Measurements from ENCODE around the gene ABCB9.

Gene ABCB9

DNA sequence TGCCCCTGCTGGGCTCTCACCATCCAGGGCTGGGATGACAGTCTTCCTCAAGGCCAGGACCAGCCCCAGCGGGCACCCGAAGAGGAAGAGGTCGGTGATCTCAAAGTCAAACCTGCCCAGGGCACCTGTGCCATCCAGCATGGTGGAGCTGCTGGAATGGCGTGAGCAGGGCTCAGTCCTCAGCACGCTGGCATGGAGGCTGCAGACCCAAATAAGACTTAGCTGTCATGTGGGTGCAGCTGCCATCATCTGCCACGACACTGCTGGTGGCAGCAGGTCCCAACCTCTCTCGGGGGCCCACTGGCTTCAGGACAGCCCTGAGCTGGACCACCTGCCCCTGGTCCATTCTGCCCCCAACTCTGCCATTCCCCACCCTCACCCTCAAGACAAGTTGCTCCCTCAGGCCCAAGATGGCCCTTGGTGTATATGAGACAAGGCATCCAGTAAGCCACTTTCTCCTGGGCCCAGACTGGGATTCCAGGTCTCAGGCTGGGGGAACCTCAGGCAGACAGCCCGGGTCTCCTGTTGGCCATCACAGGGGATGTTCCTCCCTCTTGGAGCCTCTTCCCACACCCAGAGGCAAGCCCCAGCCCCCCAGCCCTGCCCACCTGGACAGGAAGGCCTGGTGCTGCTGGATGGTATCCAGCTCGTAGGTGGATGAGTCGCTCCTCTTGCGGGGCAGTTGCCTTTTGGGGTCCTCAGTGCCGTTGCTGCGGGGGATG is 28.7 kb upstream of the ABCB9 start:
- DNase-seq: no peak

DNA sequence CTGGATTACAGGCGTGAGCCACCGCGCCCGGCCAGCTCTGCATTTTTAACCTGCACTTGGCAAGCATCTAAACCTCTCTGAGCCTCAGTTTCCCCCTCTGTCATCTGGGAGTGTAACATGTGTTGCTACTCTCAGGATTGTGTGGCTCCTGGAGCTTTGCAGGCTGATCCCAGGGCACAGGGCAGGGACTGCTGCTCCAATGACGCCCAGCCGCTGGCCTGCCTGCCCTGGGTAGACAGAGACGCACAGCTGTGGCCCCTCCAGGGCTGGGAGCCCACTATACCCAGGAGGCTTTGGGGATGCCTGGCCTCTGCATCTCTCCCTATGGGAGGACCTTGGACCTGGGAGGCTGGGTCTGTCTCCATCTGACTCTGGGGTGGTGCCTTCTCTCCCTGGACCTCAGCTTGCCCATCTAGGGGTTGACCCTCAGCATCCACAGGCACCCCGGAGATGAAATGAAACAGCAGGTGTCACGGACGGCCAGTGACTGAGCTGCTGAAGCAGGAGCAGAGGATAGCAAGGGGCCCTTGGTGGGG is 27.9 kb upstream of the ABCB9 start:
- DNase-seq: no peak

DNA sequence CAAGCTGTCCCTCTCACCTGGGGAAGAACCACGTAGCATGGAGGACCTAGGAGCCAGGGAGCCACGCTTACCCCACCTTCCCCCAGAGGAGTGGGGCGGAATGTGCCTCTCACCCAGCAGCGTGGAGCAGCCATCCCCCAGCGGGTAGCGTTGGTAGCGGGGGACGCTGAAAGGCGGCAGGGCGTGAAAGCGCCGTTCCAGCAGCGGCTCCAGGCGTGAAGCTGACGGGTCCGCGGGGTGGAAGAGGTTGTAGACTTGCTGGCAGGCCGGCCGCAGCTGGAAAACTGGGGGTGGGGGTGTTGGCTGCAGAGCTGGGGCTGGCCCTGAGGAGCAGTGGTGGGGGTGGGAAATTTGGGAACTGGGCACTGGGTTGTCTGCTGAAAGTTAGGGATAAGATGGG is 26.1 kb upstream of the ABCB9 start:
- no peak for DNase-seq

DNA sequence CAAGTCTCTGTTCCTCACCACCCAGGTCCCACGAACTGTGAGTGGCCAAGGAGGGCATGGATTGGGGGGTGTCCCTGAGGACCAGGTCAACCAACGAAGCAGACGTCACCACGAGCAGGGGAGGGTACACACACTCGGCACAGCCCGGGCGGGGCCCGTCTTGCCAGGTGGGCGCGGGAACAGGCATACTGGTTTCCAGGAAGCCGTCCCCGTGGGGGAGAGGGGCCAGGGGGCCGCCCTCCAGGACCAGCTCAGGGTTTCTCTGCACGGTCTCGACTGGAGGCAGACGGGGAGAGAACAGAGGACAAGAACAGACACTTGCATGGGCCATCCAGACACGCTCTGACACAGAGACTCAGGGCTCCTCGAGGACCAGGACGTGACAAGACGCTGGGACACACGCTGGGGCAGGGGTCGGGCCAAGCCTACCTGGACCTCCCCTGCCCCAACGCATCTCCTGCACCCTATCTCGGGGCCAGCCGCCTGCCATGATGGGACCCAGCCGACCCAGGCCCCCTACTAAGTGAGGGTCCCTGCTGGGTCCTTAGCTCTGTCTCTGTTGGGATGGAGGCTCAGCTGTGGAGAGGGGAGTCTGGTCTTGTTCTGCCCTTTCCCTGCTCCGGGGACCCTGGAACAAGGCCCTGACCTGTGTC is 25.5 kb upstream of the ABCB9 start:
- DNase-seq: no peak

DNA sequence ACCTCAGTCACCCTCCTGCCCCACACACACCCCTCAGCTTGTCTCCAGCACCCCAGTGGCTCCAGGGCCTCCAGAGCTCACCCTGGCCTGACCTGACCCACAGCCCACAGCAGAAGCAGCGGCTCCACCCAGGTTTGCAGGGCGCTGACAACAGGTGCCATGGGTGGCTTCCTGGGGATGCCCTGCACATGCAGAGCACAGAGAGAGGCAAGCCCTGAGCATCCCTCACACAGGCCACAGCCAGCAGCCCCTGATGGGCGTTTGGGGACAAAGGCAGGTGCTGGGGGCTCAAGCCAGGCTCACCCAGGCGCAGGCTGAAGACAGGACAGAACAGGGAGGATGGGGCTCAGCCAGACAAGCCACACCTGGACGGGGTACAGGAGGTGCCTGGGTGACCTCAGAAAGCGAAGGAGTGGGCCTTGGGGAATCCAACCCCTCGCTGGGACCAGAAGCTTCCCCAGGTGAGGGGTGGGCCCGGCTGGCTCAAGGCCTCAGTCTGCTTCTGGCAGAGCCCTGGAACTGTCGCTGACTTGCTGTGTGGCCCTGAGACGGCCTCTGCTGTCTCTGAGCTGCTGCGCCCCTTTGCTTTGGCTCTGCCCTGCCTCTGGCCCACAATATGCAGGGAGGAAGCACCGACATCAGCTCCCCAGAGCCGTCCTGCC is 24.8 kb upstream of the ABCB9 start:
- no peak for DNase-seq

DNA sequence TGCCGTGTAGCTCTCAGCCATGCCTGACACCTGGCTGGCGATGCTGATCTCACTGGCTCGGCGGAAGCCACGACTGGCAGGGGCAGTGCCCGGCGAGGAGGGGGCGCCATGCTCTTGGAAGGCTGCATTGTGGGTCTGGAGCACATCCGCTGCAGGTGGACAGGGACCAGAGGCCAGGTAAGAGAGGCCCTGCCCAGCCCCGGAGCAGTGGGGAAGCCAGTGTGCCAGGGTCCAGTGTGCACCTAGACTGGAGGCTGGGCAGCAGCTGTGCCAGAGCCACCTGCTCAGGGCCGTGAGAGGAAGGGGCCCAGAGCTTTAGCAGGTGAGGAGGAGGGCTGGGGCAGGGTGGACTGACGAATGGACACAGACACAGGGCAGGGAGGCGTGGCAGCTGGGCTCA is 24.3 kb upstream of the ABCB9 start:
- no peak for DNase-seq

DNA sequence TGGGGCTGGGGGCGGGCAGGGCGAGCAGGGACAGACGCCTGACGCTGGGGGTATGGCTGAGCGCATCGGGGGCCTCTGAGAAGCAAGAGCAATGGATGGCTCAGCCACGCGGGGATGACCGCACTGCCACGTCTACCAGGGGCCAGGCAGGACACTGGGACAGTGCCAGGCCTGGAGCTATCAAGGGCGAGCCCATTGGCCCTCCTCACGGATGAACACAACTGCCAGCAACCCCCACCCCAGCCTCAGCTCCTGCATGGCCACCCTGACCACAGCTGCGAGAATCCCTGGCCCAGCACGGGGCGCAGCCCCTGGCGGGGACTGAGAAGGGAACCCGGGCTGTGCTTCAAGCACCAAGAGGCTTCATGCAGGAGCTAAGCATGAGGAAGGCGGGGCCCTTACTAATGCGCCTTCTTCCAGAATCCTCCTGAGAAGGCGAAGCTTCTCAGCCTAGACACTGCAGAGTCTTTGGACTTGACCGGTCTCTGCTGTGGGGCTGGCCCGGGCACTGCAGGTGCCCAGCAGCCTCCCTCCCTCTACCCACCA is 23.7 kb upstream of the ABCB9 start:
- DNase-seq: no peak

DNA sequence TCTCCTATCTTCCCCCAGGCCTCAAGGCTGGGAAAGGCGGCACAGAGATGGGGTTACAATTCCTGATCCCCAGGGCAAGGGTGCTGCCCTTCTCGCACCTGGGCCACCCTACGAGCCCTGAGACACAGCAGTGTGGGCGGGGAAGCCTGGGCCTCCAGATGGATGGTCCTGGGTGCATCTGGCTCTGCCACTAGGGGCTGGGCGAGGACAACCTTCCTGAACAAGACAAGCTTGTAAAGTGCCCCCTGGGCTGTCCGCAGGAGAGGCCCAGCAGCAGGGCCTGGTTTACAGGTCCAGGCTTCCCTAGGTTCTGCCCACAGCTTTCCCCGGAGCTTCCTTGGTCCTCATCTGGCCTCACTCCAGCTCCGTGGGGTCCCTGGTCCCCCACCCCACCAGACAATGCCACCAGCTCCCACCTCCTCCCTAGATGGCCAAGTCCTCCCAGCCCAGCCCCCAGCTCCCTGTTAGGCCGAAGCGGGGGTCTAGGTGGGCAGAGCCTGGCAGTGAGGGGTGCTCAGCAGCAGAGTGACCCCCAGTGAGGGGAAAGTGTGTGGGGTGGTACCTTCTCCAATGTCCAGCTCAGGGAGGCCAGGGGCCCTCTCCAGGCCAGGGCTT is 23.1 kb upstream of the ABCB9 start:
- no peak for DNase-seq

DNA sequence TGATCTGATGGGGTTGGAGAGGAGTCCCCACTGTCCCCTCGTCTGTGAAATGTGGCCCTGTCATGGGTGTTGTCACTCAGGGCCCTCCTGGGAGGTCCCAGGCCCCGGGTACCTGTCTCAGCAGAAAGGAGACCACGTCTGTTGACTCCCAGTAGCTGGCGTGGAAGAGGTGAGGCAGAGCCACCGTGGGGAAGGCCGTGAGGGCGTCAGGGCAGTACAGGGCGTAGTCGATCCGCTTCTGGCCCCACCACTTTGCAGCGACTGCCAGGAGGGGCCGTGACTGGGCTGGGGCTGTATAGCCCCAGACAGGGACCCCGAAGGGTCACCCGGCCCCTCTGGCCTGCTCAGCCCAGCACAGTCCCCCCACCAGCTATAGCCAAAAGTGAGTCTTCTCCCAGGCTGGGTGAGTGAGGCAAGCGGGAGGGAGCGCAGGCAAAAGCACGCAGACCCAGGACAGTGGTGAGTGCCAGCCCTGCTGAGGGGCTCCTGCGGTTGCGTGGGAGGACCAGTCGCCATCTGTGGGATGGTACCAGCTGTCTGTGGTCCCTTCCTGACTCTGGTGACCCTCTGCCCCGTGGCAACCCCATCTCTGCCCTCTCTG is 22.4 kb upstream of the ABCB9 start:
- no peak for DNase-seq

DNA sequence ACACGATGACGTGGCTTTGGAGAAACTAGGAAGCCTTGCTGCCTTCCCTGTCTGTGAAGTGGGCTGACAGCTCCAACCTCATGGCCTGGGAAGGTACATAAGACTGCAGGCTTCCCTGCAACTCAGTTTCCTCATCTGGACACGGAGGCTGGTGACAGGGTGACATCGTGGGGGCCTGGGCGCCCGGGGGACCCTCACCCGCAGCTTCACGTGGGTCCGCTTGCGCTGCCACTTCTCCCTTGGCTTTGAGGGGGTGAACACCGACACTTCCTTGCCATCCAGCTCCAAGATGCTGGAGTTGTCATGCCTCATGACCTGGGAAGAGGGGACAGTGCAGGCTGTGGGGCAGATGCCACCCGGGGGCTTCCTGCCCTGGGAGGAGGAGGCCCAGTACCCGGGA is 21.8 kb upstream of the ABCB9 start:
- no peak for DNase-seq

DNA sequence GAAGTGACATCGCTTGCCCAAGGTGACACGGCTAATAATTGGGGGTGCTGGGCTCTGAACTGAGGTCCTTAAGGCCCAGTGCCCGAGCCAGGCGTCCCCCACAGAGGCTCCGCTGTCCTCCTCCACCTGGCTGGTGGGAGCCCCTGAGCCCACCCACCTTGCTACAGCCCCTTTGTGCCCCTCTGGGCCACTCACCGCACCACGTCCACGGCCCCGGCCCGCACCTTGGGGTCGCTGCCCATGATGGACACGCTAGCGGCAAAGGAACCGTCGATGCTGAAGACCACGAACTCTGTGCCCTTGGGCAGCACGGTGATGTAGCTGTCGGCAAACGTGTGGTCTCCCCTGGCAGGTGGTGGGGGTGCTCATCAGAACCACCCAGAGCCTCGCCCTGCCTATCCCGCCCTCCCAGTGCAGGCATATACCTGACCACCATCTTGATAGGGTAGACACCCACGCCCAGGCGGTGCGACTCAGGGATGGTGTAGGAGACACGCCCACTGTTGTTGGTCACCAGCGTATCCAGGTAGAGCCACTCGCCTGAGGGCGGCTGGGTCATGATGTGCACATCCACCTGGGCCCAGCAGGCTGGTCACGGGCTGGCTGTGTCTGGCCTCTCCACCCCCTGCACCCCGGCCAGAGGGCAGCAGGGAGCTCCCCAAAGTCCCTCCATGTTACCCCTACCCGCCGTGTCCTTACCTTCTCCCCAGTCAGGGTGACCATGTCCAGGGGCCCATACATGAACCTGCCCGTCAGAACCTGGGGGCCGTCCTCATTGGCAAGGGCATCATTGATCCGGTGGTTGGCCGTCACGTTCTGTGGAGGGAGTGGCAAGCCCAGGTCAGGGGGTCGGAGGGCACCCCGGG is 21.1 kb upstream of the ABCB9 start:
- DNase-seq: no peak

DNA sequence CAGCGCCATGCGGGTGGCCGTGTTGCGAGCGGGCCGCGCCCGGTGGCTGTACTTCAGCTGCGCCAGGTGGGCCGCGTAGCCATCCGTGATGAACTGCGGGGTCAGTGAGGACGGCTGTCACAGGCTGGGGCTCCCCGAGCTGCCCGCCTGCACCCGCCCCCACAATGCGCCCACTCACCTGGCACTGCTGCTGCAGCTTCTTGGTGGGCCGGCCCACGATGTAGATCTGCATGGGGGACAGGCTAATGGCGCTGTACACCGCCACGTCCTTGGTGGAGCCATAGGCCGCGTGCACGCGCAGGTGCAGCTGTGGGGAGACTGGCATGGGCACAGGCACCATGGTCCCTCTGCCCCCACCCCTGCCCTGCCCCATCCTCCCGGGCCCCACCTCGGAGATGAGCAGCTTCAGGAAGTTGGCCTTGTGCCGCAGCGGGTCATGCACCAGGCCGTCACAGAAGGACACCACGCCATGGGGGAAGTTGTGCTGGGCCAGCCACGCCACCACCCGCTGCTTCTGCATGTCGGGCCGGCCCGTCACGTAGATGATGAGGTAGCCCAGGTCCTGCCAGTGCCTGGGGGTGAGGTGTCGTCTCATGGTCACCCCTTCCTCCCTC is 20.1 kb upstream of the ABCB9 start:
- no peak for DNase-seq

DNA sequence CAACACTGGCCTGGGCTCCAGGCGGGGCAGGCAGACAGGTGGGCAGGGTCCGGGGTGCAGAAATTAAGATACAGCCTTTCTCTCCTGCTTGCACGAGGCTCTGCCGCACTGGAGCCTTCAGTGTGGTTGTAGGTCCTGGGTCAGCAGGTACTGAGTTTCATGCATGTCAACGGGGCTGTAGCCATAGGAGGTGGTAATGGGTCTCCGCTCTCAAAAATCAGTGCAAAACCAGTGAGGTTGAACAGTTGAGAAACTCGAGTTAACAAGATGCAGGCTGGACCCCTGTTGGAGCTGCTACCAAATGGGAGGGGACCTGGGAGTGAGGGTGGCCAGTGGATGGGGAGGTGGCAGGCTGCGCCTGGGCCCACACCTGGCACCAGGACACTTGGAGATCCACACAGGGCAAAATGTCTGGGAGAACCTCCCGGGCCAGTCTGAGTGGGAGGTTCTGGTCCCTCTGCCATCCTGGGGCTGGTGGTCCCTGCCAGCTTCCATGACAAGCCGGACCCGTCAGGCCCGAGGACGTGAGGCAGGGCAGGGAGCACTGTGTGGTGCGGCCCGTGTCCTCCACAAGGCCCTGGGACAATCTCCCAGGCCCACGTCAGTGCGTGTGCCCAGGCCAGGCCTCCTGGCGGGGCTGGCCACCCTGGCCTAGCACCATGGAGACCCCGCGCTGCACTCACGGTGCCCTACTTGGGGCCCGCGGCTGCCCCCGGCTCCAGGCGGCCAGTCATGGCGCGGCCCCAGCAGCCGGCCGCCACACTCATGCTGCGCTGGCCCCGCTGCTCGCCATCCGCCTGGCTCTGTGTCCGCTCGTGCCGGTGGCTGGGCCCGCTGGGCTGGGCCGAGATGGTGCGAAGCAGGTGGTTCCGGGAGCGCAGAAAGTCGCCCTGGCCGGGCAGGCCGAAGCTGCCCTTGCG is 19.3 kb upstream of the ABCB9 start:
- no peak for DNase-seq

DNA sequence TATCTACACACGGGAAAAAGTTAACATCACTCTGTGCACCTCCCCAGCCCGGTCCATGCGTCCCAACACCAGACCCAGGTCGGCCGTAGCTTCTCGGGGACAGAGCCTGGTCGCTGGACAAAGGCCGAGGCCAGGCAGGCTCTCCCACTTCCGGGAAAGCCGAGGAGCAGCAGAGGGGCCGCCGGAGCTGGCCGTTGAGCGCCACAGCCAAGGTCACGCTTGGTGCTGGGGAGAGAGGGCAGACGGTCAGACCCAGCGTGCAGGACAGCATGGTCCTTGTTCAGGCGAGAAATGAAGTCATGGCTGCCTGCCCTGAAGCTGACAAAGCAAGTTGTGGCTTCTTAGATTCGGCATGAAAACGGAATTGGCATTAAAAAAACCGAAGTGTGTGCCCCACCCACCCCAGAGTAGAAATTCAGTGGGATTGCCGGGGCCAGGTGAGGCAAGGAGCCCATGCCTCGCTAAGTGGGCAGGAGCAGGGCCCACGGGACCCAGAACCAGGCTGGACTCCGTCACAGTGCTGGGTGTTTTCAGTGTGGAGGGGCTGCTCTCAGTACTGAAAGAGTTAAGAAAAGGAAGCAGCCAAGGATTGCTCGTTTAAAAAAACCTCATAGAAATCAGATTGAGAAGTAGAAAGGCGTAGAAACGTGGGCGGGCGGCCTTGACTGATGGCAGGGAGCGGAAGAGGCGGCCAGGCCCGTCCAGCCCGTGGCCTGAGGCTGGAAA is 18.5 kb upstream of the ABCB9 start:
- no peak for DNase-seq

DNA sequence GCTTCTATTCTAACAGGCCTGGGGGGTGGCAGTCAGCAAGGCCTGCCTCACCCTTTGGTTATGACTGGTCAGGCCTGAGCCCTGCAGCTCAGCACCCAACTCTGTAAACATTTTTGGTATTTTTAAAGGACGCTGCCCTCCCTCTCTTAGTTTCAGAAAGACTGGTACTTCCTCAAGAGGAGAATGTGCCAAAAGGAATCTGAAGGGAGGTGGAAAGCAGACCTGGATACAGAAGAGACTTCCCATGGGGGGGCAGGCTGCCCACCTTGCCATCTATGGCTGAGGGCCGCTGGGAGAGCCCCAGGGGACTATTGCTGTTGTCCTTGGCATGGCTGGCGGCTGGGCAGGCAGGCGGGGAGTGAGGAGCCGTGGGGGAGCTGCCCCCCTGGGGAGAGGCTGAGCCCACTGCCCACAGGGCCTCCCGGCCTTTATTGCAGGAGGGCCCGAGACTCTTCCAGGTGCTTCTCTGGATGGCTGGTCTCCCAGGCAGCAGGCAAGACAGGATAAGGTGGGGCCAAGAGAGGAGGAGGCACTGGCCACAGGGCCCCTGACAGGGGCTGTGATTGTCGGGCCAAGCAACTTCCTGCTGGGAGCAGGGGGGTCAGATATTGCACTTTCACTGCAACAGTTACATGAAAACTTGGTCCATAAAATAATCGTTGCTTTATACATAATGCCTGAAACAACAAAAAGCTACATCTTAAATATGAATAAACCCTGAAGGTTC is 17.7 kb upstream of the ABCB9 start:
- no peak for DNase-seq

DNA sequence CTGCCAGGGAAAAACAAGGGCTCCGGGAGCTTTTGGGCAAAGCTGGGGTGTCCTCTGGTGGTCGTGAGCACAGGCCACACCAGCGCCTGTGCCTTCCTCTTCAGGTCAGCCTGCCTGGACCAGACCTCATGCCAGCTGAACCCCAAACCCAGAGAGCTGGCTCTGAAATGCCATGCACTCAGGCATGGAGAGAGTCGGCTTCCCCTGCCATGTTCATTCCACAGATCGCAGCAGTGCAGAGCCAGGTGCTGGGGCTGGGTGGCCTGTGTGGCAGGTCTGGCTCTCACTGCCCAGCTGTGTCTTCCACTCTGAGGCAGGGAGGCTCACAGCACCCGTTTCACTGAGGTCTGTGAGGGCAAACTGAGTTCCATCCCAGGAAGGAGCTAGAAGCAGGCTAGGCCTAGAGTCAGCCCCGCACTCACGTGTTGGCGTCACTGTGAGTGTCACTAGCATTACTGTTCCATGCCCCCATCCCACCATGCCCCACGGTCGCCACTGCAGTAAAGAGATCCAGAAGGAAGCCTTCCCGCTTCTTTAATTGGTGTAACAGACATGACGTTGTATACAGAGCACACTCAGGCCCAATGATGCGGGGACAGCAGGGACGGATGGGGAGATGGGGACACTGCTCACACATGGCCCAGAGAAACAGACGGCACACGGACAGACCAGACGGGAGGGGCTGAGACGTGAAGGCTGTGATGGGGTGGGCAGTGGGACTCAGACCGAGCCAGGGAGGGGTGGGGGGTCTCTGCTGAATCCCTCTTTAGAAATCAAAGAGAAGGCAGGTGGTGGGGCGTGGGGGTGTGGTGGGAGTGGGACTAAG is 16.9 kb upstream of the ABCB9 start:
- DNase-seq: no peak

DNA sequence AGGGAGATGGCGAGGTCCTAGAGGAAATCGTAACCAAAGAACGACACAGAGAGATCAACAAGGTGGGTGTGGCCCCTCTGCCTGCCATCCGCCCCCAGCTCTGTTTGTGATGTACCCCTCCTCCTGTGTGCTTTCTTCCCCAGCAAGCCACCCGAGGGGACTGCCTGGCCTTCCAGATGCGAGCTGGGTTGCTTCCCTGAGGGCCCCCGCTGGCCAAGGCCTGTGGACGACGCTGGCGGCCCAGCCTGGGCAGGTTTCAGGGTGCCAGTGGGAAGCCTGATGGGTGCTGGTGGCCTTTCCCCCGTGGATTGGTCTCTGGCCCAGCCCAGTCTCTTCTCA is 16.2 kb upstream of the ABCB9 start:
- DNase-seq: no peak
